Glutamatergic neuron (in vitro differentiated cells): ENCODE results near the gene LDLRAP1. TPM values are rescaled to one million over a fixed set of nuclear protein-coding genes. Genes with fewer than 3 reads are reported as not detected.

Experiments used
- DNase-seq: peaks from one replicate; pipeline ENCODE4 v3.0.0; 2022
- H3K27ac Mint-ChIP-seq: one replicate; pipeline ENCODE4 v1.8.0; 2020; ENCODE audit warnings: mild to moderate bottlenecking, mixed read lengths, inconsistent platforms; ENCODE audit not compliant: unreplicated experiment
- H3K27me3 Mint-ChIP-seq: one replicate; pipeline ENCODE4 v1.8.0; 2020; ENCODE audit warnings: mild to moderate bottlenecking, moderate library complexity, mixed read lengths, inconsistent platforms; ENCODE audit not compliant: unreplicated experiment
- H3K36me3 Mint-ChIP-seq: one replicate; pipeline ENCODE4 v1.8.0; 2020; ENCODE audit warnings: mild to moderate bottlenecking, mixed read lengths, inconsistent platforms; ENCODE audit not compliant: unreplicated experiment
- H3K4me1 Mint-ChIP-seq: one replicate; pipeline ENCODE4 v1.8.0; 2020; ENCODE audit warnings: mild to moderate bottlenecking, low read depth, mixed read lengths, inconsistent platforms; ENCODE audit not compliant: unreplicated experiment
- H3K4me3 Mint-ChIP-seq: one replicate; pipeline ENCODE4 v1.8.0; 2020; ENCODE audit warnings: mild to moderate bottlenecking, mixed read lengths, inconsistent platforms; ENCODE audit not compliant: unreplicated experiment
- H3K9me3 Mint-ChIP-seq: one replicate; pipeline ENCODE4 v1.8.0; 2020; ENCODE audit warnings: mild to moderate bottlenecking, moderate library complexity, mixed read lengths, inconsistent platforms; ENCODE audit not compliant: unreplicated experiment
- total RNA-seq: library from RNA; stranded (reverse); fragmentation: NEBNext Ultra II Directional; extraction: Animal tissue kit (Norgen Biotek cat#: 25700); gene quantifications from one replicate; pipeline ENCODE4 v1.2.1, GENCODE V29; 2021; ENCODE audit not compliant: unreplicated experiment
- TF ChIP-seq, protein P1 (sequence below): fragments of 200-600 bp; sonication (generic); IDR thresholded peaks from one replicate; pipeline ENCODE4 v1.5.0; 2021; ENCODE audit not compliant: partially characterized antibody, unreplicated experiment

Gene LDLRAP1
- total RNA-seq, 1 donor from 2014 or later: 2.4 TPM

- Mint-ChIP-seq H3K4me1 (peaks cover 3% of the 10 kb centered on the region), H3K9me3 (peaks cover 8% of the 10 kb centered on the region), H3K36me3 (peaks cover 5% of the 10 kb centered on the region), H3K27ac (no peak overlapping the region), H3K4me3 (no peak overlapping the region), H3K27me3 (peaks cover 4% of the 10 kb centered on the region)
- DNase-seq: no peak
- TF ChIP-seq, protein P1, sequence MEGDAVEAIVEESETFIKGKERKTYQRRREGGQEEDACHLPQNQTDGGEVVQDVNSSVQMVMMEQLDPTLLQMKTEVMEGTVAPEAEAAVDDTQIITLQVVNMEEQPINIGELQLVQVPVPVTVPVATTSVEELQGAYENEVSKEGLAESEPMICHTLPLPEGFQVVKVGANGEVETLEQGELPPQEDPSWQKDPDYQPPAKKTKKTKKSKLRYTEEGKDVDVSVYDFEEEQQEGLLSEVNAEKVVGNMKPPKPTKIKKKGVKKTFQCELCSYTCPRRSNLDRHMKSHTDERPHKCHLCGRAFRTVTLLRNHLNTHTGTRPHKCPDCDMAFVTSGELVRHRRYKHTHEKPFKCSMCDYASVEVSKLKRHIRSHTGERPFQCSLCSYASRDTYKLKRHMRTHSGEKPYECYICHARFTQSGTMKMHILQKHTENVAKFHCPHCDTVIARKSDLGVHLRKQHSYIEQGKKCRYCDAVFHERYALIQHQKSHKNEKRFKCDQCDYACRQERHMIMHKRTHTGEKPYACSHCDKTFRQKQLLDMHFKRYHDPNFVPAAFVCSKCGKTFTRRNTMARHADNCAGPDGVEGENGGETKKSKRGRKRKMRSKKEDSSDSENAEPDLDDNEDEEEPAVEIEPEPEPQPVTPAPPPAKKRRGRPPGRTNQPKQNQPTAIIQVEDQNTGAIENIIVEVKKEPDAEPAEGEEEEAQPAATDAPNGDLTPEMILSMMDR: no peak
Observed at GRCh38 chr1:25529518-25530185, 13.8 kb upstream of the LDLRAP1 start.

DNA sequence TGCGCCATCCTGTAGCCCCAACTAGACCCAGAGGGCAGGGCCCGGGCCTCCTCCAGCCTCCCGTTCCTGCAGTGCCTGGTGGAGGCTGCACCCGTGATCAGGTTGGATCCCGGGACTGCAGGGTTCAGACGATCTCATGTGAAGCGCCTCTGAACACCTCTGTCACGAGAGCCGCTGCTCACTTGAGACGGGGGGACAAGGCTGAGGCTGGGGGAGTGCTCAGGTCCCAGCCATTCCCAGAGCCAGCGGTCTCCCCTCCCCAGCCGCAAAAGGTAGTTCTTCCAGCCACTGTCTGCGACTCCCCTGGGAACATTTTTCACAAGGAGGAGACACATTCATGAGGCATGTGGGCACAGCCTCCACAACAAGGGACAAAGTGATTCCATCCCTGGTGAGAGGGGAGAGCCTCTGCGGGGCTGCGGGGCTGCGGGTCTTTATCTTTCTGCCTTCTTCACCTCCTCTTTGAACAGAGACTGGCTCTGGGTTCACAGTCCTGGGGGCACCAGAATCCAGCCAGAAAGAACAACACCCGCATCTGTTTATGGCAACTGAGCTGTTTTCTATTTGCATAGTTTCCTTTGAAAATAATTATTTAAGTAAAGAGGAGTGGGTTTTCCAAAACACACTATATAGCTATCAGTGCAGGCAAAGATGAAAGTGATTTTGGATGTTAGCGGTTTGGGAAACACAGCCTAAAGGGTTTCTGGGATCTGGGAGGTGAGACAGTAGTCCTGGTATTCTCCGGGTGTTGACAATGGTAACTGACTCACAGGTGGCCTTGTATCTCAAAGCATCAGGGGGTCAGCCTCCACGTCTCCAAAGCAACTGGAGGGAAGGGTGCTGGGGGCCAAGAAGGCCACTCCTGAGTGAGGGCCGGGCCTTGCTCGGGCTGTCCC is 13.0 kb upstream of the LDLRAP1 start:
- H3K27me3 Mint-ChIP-seq: peaks cover under 1% of the 10 kb centered on the region
- H3K36me3 Mint-ChIP-seq: peaks cover under 1% of the 10 kb centered on the region
- H3K4me1 Mint-ChIP-seq: peaks cover 3% of the 10 kb centered on the region
- peaks cover 3% of the 10 kb centered on the region for H3K9me3 Mint-ChIP-seq
- no peak for DNase-seq
- no peak overlapping the region for H3K27ac Mint-ChIP-seq
- TF ChIP-seq, protein P1: no peak
- H3K4me3 Mint-ChIP-seq: no peak overlapping the region

- H3K4me3 Mint-ChIP-seq: no peak overlapping the region
- DNase-seq: no peak
- TF ChIP-seq, protein P1: no peak
- no peak overlapping the region for H3K27ac Mint-ChIP-seq
- peaks cover 3% of the 10 kb centered on the region for H3K4me1 Mint-ChIP-seq
- no peaks in the 10 kb centered on the region for H3K36me3 Mint-ChIP-seq
- H3K27me3 Mint-ChIP-seq: peaks cover 2% of the 10 kb centered on the region
- H3K9me3 Mint-ChIP-seq: peaks cover 3% of the 10 kb centered on the region
Observed at GRCh38 chr1:25531082-25531461, 12.3 kb upstream of the LDLRAP1 start.

DNA sequence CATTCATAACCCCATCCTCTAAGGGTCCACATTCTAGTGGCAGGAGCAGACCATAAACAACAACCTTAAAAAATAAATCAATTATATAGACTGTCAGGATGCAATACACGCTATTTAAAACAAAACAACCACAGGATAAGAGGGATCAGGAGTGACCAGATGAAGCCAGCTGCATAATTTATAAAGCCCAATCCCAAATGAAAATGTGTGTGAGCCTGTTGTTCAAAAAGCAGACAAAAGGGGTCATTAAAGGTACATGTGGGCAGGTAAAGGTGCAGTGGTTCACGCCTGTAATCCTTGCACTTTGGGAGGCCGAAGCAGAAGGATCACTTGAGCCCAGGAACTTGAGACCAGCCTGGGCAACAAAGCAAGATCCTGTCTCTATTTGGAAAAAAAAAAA is 10.4 kb upstream of the LDLRAP1 start:
- no peak for DNase-seq

More for the DNA sequence above, 10.4 kb upstream of the LDLRAP1 start:
- H3K9me3 Mint-ChIP-seq: peaks cover 3% of the 10 kb centered on the region
- H3K27ac Mint-ChIP-seq: no peak overlapping the region
- no peak overlapping the region for H3K4me3 Mint-ChIP-seq
- no peaks in the 10 kb centered on the region for H3K36me3 Mint-ChIP-seq
- TF ChIP-seq, protein P1: no peak
- peaks cover 7% of the 10 kb centered on the region for H3K4me1 Mint-ChIP-seq
- H3K27me3 Mint-ChIP-seq: peaks cover 9% of the 10 kb centered on the region
